ENCODE measurements around the gene SPATA13. TPM values are rescaled to one million over a fixed set of nuclear protein-coding genes. Genes with fewer than 3 reads are reported as not detected.

The SPATA13 gene
- total RNA-seq, 1 experiment from 2014 or later: 21.4 TPM

GRCh38 chr13:24149246-24150032, 11.1 kb upstream of the SPATA13 start (continued):
- TF ChIP-seq TCF7L2 (IDR thresholded peaks at IDR 0.05; ENCODE audit: borderline replicate concordance, extremely low read depth, insufficient read depth, insufficient read length) (no peak), CBX3 (IDR thresholded peaks at IDR 0.05; ENCODE audit: low read depth) (no peak), ATF3 (IDR thresholded peaks at IDR 0.05) (no peak), FOSL1 (IDR thresholded peaks at IDR 0.05; ENCODE audit: low read depth) (no peak), POLR2A (IDR thresholded peaks at IDR 0.05; ENCODE audit: borderline replicate concordance, extremely low read depth, insufficient read depth, insufficient read length) (no peak), EZH2 (IDR thresholded peaks at IDR 0.05) (no peak), CEBPB (IDR thresholded peaks at IDR 0.05; ENCODE audit: low read depth) (no peak)

GRCh38 chr13:24150572-24150971, 9.9 kb upstream of the SPATA13 start:
- intact Hi-C loops (cut with micrococcal nuclease): no loop called here
- TF ChIP-seq ZBTB33 (IDR thresholded peaks at IDR 0.05; ENCODE audit: extremely low read depth, insufficient replicate concordance, low read length): no peak
- no peak for TF ChIP-seq EZH2 (IDR thresholded peaks at IDR 0.05)
- TF ChIP-seq EZH2phosphoT487 (IDR thresholded peaks at IDR 0.05; ENCODE audit: borderline replicate concordance): no peak
- no peak overlapping the region for H3K9ac ChIP-seq (ENCODE audit: low read length)

More at GRCh38 chr13:24150572-24150971, 9.9 kb upstream of the SPATA13 start:
- Histone ChIP-seq H3K27ac (ENCODE audit: low read depth, low read length) (no peak overlapping the region), H3K4me3 (replicated peaks in 1 of 2; ENCODE audit: low read depth in 1 of 2, low read length in 2 of 2) (no peak overlapping the region), H3K4me2 (ENCODE audit: low read length) (no peak overlapping the region), H3K27me3 (ENCODE audit: insufficient read depth, low read length) (no peaks in the 10 kb centered on the region), H3K79me2 (ENCODE audit: insufficient read depth, low read length) (no peaks in the 10 kb centered on the region), H3K9me2 (ENCODE audit: insufficient read depth) (no peaks in the 10 kb centered on the region), H4K20me1 (ENCODE audit: insufficient read depth) (no peaks in the 10 kb centered on the region), H3K9me3 (ENCODE audit: control insufficient read depth in 1 of 2, insufficient read depth in 1 of 2, low read depth in 1 of 2, low read length in 2 of 2) (no peaks in the 10 kb centered on the region), H2AFZ (ENCODE audit: low read depth, low read length, poor library complexity, severe bottlenecking) (no peak overlapping the region), H3K36me3 (ENCODE audit: control insufficient read depth in 1 of 2, insufficient read depth in 2 of 2, low read length in 2 of 2) (no peaks in the 10 kb centered on the region), H3K4me1 (ENCODE audit: control insufficient read depth in 1 of 2, insufficient read depth in 2 of 2, low read length in 2 of 2) (peaks cover 22 to 40% of the 10 kb centered on the region in 2 experiments)
- DNase-seq (ENCODE audit: low read depth, low spot score): no peak
- ChIA-PET POLR2A (interaction anchor here (3.0 kb wide), 1 partner anchor 10 kb away, joined by 15 read pairs; the partner anchor contains the start of gene SPATA13), RAD21 (ENCODE audit: low non-redundant PET in 1 of 2, low total read pairs in 2 of 2, uncharacterized antibody in 2 of 2, unreplicated experiment in 2 of 2) (no interaction called here), CTCF (no interaction called here)
- BruUV-seq (replicated peaks): no TSS peak
- ATAC-seq: no peak

Measured in HCT116 (cell line).